ENCODE measurements around the gene CYP24A1.

Gene CYP24A1

DNA sequence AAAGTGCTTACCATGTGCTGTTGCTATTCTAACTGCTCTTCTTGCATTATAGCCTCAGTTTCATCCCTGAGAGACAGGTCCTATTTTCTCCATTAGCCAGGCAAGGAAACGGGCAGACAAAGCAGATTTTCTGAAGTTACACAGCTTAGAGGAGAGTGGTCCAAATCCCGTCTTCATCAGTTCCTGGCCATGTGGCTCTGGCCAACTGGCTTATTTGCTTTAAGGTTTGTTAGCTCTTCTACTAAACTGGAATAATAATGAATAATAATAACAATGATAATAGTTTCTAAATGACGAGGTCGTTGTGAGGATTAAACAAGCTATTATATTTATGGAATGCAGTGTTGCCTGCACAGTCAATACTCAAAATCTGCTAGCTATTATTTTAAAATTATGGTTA is 67.6 kb downstream of the CYP24A1 start:
- Histone ChIP-seq H3K9ac (ENCODE audit: low read depth, low read length) (no peak overlapping the region), H3K36me3 (ENCODE audit: insufficient read depth, low read length) (no peaks in the 10 kb centered on the region), H3K4me3 (ENCODE audit: low read depth in 1 of 2, low read length in 2 of 2) (no peak overlapping the region), H3K9me3 (ENCODE audit: insufficient read depth, low read length, severe bottlenecking) (no peaks in the 10 kb centered on the region), H4K20me1 (ENCODE audit: insufficient read depth, low read length) (no peaks in the 10 kb centered on the region), H3K27ac (ENCODE audit: low read length) (no peak overlapping the region), H3K79me2 (ENCODE audit: insufficient read depth, low read length) (no peaks in the 10 kb centered on the region), H3K27me3 (ENCODE audit: insufficient read depth, low read length, poor library complexity) (peaks cover 26% of the 10 kb centered on the region), H2AFZ (ENCODE audit: low read depth, low read length) (no peak overlapping the region), H3K4me2 (ENCODE audit: insufficient read depth, low read length) (no peak overlapping the region), H3K4me1 (ENCODE audit: insufficient read depth, low read length) (no peaks in the 10 kb centered on the region)
- no peak for ATAC-seq (ENCODE audit: insufficient read depth, low read depth)
- TF ChIP-seq EZH2 (IDR thresholded peaks at IDR 0.05; ENCODE audit: borderline replicate concordance, low read depth, low read length, severe bottlenecking) (no peak), CTCF (IDR thresholded peaks at IDR 0.05; ENCODE audit: borderline replicate concordance, extremely low read depth, low read length, poor library complexity, severe bottlenecking) (no peak)
- DNase-seq, result no peak

DNA sequence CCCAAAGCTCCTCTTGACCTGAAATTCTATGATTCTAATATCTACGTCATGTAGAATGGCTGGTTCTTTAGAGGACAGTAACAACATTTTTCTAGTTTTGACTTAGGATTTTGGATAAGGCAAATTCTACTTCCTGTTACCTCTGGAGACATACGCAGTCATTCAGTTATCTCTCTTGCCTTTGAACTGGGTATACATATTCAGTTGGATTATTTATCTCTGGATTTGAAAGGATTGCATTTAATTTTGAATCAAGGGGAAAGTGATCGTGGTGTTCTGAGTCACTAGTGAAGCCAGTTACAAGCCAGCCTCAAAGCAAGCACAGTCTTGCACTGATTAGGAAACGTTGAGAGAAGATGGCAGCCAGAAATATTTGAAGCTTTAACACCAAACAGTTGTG is 68.1 kb downstream of the CYP24A1 start:
- no peak for ATAC-seq (ENCODE audit: insufficient read depth, low read depth)
- H3K79me2 ChIP-seq (ENCODE audit: insufficient read depth, low read length), result no peaks in the 10 kb centered on the region

GRCh38 chr20:54104781-54105180 is 69.0 kb downstream of the CYP24A1 start:
- no peaks in the 10 kb centered on the region for H3K36me3 ChIP-seq (ENCODE audit: insufficient read depth, low read length)
- no peak for ATAC-seq (ENCODE audit: insufficient read depth, low read depth)
- no peak overlapping the region for H3K4me3 ChIP-seq (ENCODE audit: low read depth in 1 of 2, low read length in 2 of 2)
- H2AFZ ChIP-seq (ENCODE audit: low read depth, low read length), result no peak overlapping the region
- no peaks in the 10 kb centered on the region for H3K4me1 ChIP-seq (ENCODE audit: insufficient read depth, low read length)
- no peak overlapping the region for H3K4me2 ChIP-seq (ENCODE audit: insufficient read depth, low read length)
- H3K27me3 ChIP-seq (ENCODE audit: insufficient read depth, low read length, poor library complexity), result peaks cover 28% of the 10 kb centered on the region
- no peak for DNase-seq
- no peak overlapping the region for H3K9ac ChIP-seq (ENCODE audit: low read depth, low read length)
- no peaks in the 10 kb centered on the region for H3K79me2 ChIP-seq (ENCODE audit: insufficient read depth, low read length)
- no peaks in the 10 kb centered on the region for H3K9me3 ChIP-seq (ENCODE audit: insufficient read depth, low read length, severe bottlenecking)
- TF ChIP-seq CTCF (IDR thresholded peaks at IDR 0.05; ENCODE audit: borderline replicate concordance, extremely low read depth, low read length, poor library complexity, severe bottlenecking) (no peak), EZH2 (IDR thresholded peaks at IDR 0.05; ENCODE audit: borderline replicate concordance, low read depth, low read length, severe bottlenecking) (no peak)
- H4K20me1 ChIP-seq (ENCODE audit: insufficient read depth, low read length), result no peaks in the 10 kb centered on the region
- H3K27ac ChIP-seq (ENCODE audit: low read length), result no peak overlapping the region

More for the DNA sequence above, 68.1 kb downstream of the CYP24A1 start:
- DNase-seq, result no peak
- Histone ChIP-seq H3K4me1 (ENCODE audit: insufficient read depth, low read length) (no peaks in the 10 kb centered on the region), H3K9ac (ENCODE audit: low read depth, low read length) (no peak overlapping the region), H3K4me2 (ENCODE audit: insufficient read depth, low read length) (no peak overlapping the region), H3K27ac (ENCODE audit: low read length) (no peak overlapping the region), H4K20me1 (ENCODE audit: insufficient read depth, low read length) (no peaks in the 10 kb centered on the region), H3K4me3 (ENCODE audit: low read depth in 1 of 2, low read length in 2 of 2) (no peak overlapping the region), H3K36me3 (ENCODE audit: insufficient read depth, low read length) (no peaks in the 10 kb centered on the region), H2AFZ (ENCODE audit: low read depth, low read length) (no peak overlapping the region), H3K27me3 (ENCODE audit: insufficient read depth, low read length, poor library complexity) (peaks cover 26% of the 10 kb centered on the region), H3K9me3 (ENCODE audit: insufficient read depth, low read length, severe bottlenecking) (no peaks in the 10 kb centered on the region)
- TF ChIP-seq EZH2 (IDR thresholded peaks at IDR 0.05; ENCODE audit: borderline replicate concordance, low read depth, low read length, severe bottlenecking), result no peak
- TF ChIP-seq CTCF (IDR thresholded peaks at IDR 0.05; ENCODE audit: borderline replicate concordance, extremely low read depth, low read length, poor library complexity, severe bottlenecking), result no peak
